Putamen (tissue), 1 donor: ENCODE measurements around the gene PRKD2.

ENCODE experiments used
- DNase-seq: peaks from one replicate; pipeline ENCODE4 v3.0.0-alpha.2; 2016; ENCODE audit warnings: low spot score

Gene PRKD2

GRCh38 chr19:46704379-46705076 is 12.4 kb downstream of the PRKD2 start:
- no peak for DNase-seq

GRCh38 chr19:46700704-46701103 is 16.2 kb downstream of the PRKD2 start:
- DNase-seq: no peak

GRCh38 chr19:46698395-46699321 is 18.3 kb downstream of the PRKD2 start:
- no peak for DNase-seq

- DNase-seq: no peak
These were observed 19.5 kb downstream of the PRKD2 start for GRCh38 chr19:46697204-46697960.

GRCh38 chr19:46696866-46697203 is 20.1 kb downstream of the PRKD2 start:
- DNase-seq: no peak

- DNase-seq: no peak
These were observed 20.9 kb downstream of the PRKD2 start for GRCh38 chr19:46696052-46696451.

DNA sequence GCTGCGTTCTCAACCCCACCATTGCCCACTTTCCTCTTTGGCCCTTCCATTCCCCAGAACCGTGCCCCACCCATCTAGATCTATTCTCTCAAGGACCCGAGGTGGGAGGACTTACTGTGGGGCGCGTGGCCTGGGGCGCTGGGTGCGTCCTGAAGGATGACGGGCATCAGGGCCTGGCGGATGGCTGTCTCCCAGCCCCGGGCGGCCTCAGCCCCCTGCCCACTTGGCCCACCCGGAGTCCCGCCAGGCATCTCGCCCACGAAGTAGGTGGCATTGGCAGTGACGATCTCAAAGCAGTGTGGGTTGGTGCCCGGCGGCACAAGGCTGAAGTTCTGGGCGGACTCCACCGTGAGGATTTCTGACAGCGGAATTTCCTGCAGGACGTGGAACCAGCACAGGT is 23.2 kb downstream of the PRKD2 start:
- no peak for DNase-seq

- DNase-seq: no peak
These were observed 23.8 kb downstream of the PRKD2 start for GRCh38 chr19:46692918-46693722.

- no peak for DNase-seq
These were observed 25.0 kb downstream of the PRKD2 start for GRCh38 chr19:46691948-46692347.

GRCh38 chr19:46691104-46691503 is 25.8 kb downstream of the PRKD2 start:
- no peak for DNase-seq

DNA sequence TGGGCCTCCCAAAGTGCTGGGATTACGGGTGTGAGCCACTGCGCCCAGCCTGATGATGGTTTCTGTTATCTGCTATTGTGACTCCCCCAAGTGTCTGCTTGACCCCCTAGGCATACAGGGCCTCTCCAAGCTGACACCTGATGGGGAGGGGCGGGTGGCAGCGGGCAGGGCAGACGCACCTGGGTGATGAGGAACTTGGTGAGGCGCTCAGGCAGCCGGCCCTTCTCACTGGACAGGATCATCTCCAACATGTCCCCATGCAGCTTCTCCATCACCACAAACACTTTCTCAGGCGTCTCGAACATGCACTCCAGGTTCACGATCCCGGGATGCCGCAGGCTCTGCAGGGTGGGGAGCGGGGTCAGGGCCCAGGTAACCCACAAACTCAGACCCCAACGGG is 27.6 kb downstream of the PRKD2 start:
- DNase-seq: no peak

GRCh38 chr19:46687438-46688145 is 29.3 kb downstream of the PRKD2 start:
- DNase-seq: no peak

DNA sequence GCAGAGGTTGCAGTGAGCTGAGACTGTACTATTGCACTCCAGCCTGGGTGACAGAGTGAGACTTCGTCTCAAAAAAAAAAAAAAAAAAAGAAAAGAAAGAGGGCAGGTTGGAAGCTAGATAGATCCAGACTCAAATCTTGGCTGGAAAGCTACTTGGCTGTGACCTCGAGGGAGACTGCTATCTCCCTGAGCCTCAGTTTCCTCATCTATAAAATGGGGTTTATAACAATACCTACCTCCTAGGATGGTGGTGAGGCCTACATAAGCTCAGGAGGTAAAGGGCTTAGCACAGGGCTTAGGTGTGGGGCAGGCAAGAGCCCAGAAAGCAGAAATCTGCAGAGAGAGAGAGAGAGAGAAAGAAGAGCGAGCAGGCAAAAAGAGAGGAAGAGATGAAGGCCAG is 31.7 kb downstream of the PRKD2 start:
- no peak for DNase-seq

DNA sequence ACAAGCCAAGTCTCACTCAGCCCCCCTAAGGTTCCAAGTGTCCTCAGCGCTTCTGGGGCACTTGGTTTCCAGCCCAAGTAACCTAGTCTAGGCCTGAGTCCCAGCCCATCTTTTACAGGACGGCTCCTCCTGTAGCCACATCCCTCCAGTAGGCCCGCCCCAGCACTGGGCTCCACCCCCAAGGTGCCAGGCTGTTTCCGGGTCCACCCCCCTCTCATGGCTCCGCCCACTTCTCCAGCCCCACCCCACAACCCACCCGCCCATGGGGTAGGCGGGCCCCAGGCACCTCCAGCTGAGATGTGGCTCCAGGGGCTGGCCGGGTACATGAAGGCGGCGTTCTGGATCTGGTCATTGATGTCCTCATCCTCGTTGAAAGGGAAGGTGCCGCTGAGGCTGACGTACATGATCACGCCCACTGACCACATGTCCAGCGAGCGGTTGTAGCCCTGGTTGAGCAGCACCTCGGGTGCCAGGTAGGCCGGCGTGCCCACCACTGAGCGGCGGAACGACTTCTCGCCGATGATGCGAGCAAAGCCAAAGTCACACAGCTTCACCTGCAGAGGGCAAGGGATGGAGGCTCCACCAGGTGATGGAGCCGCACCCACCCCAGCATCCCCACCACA is 38.7 kb downstream of the PRKD2 start:
- no peak for DNase-seq

DNA sequence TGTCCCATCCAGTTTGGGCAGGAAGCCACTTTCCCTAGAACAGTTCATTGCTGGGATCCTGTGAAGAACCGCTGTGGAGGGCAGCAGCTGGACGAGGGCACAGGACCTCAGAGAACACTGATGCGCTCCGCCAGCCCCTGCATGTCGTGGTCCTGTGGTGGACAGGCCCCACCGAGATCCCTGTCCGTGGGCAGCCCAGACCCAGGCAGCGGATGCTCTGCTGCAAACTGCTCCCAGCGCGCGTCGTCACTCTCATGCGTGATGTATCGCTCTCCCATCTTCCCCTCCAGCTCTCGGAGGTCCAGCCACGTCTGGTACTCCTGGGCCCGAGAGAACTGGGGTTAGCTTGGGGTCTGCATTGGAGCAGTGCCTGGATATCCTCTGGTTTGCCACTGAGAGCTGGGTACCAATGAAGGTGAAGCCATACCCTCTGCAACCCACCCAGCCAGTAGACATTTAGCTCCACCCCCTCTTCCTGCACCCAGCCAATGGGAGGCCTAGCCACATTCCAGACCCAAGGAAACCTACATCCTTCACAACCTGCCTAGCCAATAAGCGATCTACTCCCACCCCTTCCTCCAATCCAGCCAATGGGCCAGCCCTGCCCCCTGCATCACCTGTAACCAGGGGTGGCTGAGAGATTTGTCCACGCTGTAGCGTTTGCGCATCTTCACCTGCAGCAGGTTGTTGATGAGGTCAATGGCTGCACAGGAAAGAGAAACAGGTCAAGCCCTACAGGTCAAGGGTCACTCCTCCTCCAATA is 42.3 kb downstream of the PRKD2 start:
- DNase-seq: no peak

- no peak for DNase-seq
These were observed 46.1 kb downstream of the PRKD2 start for GRCh38 chr19:46670813-46671212.

DNA sequence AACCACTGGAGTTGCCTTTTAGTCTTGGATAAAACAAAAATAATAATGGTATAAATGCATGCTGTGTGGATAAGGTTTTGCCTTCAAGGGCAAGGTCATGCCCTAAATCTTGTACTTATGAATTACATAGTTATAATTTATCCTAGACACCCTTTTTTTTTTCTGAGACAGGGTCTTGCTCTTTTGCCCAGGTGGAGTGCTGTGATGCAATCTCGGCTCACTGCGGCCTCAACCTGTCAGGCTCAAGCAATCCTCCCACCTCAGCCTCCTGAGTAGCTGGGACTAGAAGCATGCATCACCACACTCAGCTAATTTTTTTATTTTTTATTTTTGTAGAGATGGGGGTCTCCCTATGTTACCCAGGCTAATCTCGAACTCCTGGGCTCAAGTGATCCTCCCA is 48.3 kb downstream of the PRKD2 start:
- DNase-seq: no peak

GRCh38 chr19:46665072-46665471 is 51.8 kb downstream of the PRKD2 start:
- DNase-seq: no peak

DNA sequence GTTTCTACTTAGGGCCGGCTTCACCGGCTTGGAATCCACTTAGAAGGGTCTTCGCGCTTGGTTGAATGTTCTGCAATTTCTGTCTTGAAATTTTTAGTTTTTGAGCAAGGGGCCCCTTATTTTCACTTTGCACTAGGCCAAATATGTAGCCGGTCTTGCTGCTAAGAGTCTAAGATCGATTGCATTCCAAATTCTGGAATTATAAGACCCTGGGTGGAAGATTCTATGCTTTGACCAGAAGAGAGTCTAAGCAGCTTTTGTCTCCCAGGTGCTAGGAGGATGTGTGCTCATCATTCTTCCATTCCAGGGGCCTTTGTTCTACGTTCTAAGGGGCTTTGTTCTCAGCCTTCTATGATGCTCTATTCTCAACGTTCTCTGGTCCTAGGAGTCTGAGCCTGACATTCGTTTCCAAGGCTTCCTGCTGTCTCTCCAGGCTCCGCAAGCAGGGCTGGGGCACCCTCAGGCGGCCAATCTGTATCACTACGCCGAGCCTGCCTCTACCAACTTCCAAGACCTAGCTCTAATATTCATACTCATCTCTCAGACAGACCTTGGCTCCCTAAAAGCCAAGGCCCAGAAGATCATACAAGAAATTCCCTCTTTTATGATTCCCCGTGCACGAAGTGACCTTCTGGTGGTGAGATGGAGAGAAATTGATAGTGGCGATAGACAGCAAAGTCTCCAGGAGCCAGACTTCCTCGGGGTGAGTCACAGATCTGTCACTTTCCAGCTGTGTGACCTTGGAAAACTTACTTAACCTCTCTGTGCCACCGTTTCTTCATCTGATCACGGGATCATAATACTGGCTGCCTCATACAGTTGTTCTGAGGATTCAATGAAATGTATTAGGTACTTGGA is 55.0 kb downstream of the PRKD2 start:
- DNase-seq: peak; percentile 96
